Measurements from ENCODE around the gene ADM5. TPM values are rescaled to one million over a fixed set of nuclear protein-coding genes. Genes with fewer than 3 reads are reported as not detected.

ADM5 gene
- total RNA-seq, 2 experiments from 2014 or later = 1.4 to 1.8 TPM

DNA sequence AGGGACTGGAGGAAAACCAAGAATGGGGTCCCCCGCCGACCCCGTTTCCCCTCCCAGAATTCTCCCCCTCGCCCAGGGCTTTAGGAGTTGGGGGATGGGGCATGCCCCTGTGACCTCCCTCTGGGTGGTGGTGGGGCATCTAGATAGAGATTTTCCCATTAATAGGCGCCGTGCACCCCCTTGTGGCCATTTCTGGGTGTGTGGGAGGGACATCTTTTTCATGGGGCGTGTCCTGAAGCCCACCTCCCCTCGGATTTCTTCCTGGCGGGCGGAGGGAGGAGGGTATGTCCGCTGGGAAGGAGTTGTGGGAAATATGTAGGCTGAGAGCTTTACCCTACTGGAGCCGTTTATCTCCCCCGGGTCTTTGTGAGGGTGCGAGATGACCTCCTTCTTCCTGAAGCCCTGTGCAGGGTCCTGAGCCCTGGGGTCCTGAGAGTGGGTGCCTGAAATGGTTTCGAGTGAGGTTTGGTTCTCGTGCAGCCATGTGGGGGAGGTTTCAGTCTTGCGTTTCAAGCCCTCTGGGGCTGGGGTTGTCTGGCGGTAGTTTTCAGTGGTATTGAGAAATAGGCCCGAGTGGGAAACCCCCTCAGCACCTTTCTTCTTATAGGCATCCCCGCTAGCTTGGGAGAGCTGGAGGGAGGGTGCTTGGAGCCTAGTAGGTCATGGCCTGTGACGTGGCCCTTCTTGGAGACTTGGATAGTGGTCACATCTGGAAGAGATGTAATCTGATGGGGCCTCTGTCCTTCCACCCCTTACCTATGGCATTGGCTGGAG lies 11.3 kb upstream of the ADM5 start:
- CTCF ChIA-PET = interaction anchor here (0.6 to 2.1 kb wide), 13 partner anchors 11 to 208 kb away, joined by 3 to 9 read pairs (median 3); partner anchors contain the start of genes ADM5, PTOV1 and RRAS
- Mint-ChIP-seq H3K9me3 (no peaks in the 10 kb centered on the region), H3K27me3 (ENCODE audit: low read depth) (no peaks in the 10 kb centered on the region), H3K27ac (peak overlapping the region; percentile 90), H3K4me1 (ENCODE audit: low read depth) (peaks cover 29% of the 10 kb centered on the region), H3K36me3 (ENCODE audit: low read depth) (peaks cover 16% of the 10 kb centered on the region), H3K4me3 (peak overlapping the region; percentile 91)
- peak; percentile 94 for DNase-seq
- intact Hi-C loops (cut with micrococcal nuclease) = loop anchor here (1.0 to 2.0 kb wide), 7 partner anchors 85 to 347 kb away; partner anchors contain the start of genes AKT1S1, ALDH16A1, FLT3LG and RPS11

GRCh38 chr19:49678985-49679770 lies 10.2 kb upstream of the ADM5 start:
- no peaks in the 10 kb centered on the region for H3K9me3 Mint-ChIP-seq
- peaks cover 29% of the 10 kb centered on the region for H3K4me1 Mint-ChIP-seq (ENCODE audit: low read depth)
- CTCF ChIA-PET = interaction anchor here (0.8 to 2.1 kb wide), 10 partner anchors 10 to 172 kb away, joined by 3 to 9 read pairs (median 4); partner anchors contain the start of genes ADM5, PTOV1 and RRAS
- peaks cover 24% of the 10 kb centered on the region for H3K36me3 Mint-ChIP-seq (ENCODE audit: low read depth)
- peak overlapping the region; percentile 90 for H3K27ac Mint-ChIP-seq
- peak overlapping the region; percentile 91 for H3K4me3 Mint-ChIP-seq
- no peaks in the 10 kb centered on the region for H3K27me3 Mint-ChIP-seq (ENCODE audit: low read depth)
- intact Hi-C loops (cut with micrococcal nuclease) = loop anchor here (1.0 kb wide), 3 partner anchors 86 to 205 kb away; partner anchors contain the start of gene FLT3LG
- DNase-seq = no peak

DNA sequence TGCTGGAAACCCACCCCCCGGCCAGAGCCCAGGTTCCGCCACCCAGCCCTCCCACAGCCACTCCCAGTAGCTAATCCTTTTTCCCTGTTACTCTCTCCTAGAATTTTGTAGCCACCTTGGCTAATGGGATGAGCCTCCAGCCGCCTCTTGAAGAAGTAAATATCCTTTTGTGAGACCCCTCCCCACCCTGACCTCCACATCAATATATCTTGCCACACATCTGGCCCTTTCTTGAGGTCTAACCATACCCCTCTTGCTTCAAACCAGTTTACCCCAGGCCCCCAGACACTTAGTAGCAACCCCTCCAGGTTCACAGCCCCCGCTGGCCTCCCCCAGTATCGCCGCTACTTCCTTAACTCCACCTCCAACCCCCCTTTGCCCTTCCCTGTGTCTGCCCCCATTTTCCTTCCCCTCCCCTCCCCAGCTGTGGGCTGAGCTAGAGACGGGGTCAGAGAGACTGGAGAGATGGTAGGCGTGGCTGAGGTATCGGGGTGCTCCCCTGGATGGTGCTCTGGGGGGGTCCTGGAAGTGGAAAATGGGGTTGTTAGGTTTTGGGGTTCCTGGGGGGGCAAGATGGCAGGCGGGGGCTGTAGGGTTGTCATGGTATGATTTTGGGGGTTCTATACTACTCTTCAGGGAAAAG lies 9.5 kb upstream of the ADM5 start:
- Mint-ChIP-seq H3K27ac (no peak overlapping the region), H3K4me3 (peak overlapping the region; percentile 14), H3K36me3 (ENCODE audit: low read depth) (peaks cover 27% of the 10 kb centered on the region), H3K27me3 (ENCODE audit: low read depth) (no peaks in the 10 kb centered on the region), H3K4me1 (ENCODE audit: low read depth) (peaks cover 29% of the 10 kb centered on the region), H3K9me3 (no peaks in the 10 kb centered on the region)
- intact Hi-C loops (cut with micrococcal nuclease) = loop anchor here (1.0 kb wide), 1 partner anchor 110 kb away; no protein-coding TSS in a partner anchor
- CTCF ChIA-PET = interaction anchor here (0.6 to 1.9 kb wide), 7 partner anchors 9 to 207 kb away, joined by 3 to 9 read pairs (median 3); partner anchors contain the start of genes ADM5 and PTOV1
- no peak for DNase-seq

- no peaks in the 10 kb centered on the region for H3K9me3 Mint-ChIP-seq
- peak overlapping the region; percentile 14 for H3K4me3 Mint-ChIP-seq
- peaks cover 31% of the 10 kb centered on the region for H3K36me3 Mint-ChIP-seq (ENCODE audit: low read depth)
- H3K27ac Mint-ChIP-seq = no peak overlapping the region
- no peaks in the 10 kb centered on the region for H3K27me3 Mint-ChIP-seq (ENCODE audit: low read depth)
- H3K4me1 Mint-ChIP-seq (ENCODE audit: low read depth) = peaks cover 32% of the 10 kb centered on the region
- CTCF ChIA-PET = interaction anchor here (0.5 to 1.3 kb wide), 17 partner anchors 11 to 302 kb away, joined by 3 to 5 read pairs (median 3); partner anchors contain the start of gene RRAS
- intact Hi-C loops (cut with micrococcal nuclease) = loop anchor here (1.0 kb wide), 1 partner anchor 110 kb away; no protein-coding TSS in a partner anchor
- peak; percentile 96 for DNase-seq
These were observed 8.7 kb upstream of the ADM5 start for GRCh38 chr19:49680421-49681351.

GRCh38 chr19:49681830-49682229 lies 7.6 kb upstream of the ADM5 start:
- CTCF ChIA-PET = interaction anchor here (0.6 to 1.3 kb wide), 5 partner anchors 9 to 177 kb away, joined by 3 to 4 read pairs (median 3); no protein-coding TSS in a partner anchor
- intact Hi-C loops (cut with micrococcal nuclease) = no loop called here
- Mint-ChIP-seq H3K27ac (no peak overlapping the region), H3K4me1 (ENCODE audit: low read depth) (peaks cover 33% of the 10 kb centered on the region), H3K36me3 (ENCODE audit: low read depth) (peaks cover 33% of the 10 kb centered on the region), H3K9me3 (no peaks in the 10 kb centered on the region), H3K4me3 (no peak overlapping the region), H3K27me3 (ENCODE audit: low read depth) (no peaks in the 10 kb centered on the region)
- DNase-seq = no peak

DNA sequence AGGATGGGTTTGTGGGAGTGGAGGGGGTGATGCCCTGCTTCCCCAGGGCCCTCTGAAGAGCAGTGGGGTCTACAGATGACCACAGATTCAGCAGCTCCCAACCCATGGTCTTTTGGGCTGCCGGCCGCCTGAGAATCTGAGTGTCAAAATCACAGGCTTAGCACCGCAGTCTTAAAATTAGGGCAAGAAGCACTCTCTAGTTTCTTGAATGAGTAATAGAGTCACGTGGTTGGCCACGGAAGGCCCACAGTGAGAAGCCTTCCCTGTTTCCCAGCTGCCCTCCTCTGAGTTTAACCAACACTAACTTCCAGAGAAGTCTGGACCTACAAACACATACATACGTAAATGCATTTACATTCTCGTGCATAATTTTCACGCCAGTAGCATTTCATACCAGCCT lies 7.1 kb upstream of the ADM5 start:
- CTCF ChIA-PET = interaction anchor here (0.8 kb wide), 1 partner anchor 10 kb away, joined by 4 read pairs; no protein-coding TSS in a partner anchor
- no peak overlapping the region for H3K27ac Mint-ChIP-seq
- no peak overlapping the region for H3K4me3 Mint-ChIP-seq
- H3K36me3 Mint-ChIP-seq (ENCODE audit: low read depth) = peaks cover 32% of the 10 kb centered on the region
- no peaks in the 10 kb centered on the region for H3K27me3 Mint-ChIP-seq (ENCODE audit: low read depth)
- H3K4me1 Mint-ChIP-seq (ENCODE audit: low read depth) = peaks cover 33% of the 10 kb centered on the region
- intact Hi-C loops (cut with micrococcal nuclease) = no loop called here
- H3K9me3 Mint-ChIP-seq = no peaks in the 10 kb centered on the region
- DNase-seq = no peak

GRCh38 chr19:49683814-49684250 lies 5.6 kb upstream of the ADM5 start:
- Mint-ChIP-seq H3K9me3 (no peaks in the 10 kb centered on the region), H3K27me3 (ENCODE audit: low read depth) (no peaks in the 10 kb centered on the region), H3K4me3 (no peak overlapping the region), H3K27ac (no peak overlapping the region), H3K4me1 (ENCODE audit: low read depth) (peaks cover 36% of the 10 kb centered on the region), H3K36me3 (ENCODE audit: low read depth) (peaks cover 35% of the 10 kb centered on the region)
- CTCF ChIA-PET = interaction anchor here (1.1 kb wide), 1 partner anchor 137 kb away, joined by 4 read pairs; no protein-coding TSS in a partner anchor
- DNase-seq = no peak
- intact Hi-C loops (cut with micrococcal nuclease) = no loop called here

DNA sequence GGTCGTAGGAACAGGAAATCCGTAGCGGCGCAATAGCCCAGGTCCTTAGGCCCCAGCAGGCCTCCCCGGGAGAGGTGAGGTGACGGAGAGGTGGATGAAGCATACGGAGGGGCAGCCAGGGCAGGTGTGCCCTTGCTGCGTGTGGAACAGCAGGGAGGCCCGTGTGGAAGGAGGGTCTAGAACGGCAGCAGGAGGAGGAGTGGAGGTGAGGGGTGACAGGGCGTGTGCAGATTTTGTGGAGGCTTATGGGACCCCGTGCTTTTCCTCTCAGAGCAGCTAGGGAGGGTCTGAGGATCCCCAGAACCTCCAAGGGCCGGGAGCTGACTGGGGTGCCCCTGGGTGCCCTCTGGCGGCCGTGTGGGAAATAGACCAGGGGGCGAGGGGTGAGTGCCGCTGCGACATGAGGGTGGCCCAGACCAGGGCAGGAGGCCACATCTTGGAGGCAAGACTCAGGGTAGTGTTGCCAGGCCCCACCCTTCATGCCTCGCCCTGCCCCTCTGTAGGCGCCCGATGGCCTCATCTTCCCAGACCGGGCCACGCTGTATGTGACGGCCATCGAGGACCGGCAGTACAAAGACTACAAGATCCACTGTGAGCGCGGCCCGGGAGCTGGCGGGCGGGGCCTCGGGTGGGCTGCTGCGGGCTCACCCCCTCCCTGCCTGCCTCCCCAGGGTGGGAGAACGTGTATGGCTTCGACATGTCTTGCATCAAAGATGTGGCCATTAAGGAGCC lies 5.0 kb upstream of the ADM5 start:
- peaks cover 34% of the 10 kb centered on the region for H3K4me1 Mint-ChIP-seq (ENCODE audit: low read depth)
- DNase-seq = no peak
- intact Hi-C loops (cut with micrococcal nuclease) = no loop called here
- peaks cover 35% of the 10 kb centered on the region for H3K36me3 Mint-ChIP-seq (ENCODE audit: low read depth)
- no peak overlapping the region for H3K27ac Mint-ChIP-seq
- CTCF ChIA-PET = interaction anchor here (1.1 kb wide), 1 partner anchor 138 kb away, joined by 4 read pairs; no protein-coding TSS in a partner anchor
- no peaks in the 10 kb centered on the region for H3K27me3 Mint-ChIP-seq (ENCODE audit: low read depth)
- H3K4me3 Mint-ChIP-seq = no peak overlapping the region
- no peaks in the 10 kb centered on the region for H3K9me3 Mint-ChIP-seq

DNA sequence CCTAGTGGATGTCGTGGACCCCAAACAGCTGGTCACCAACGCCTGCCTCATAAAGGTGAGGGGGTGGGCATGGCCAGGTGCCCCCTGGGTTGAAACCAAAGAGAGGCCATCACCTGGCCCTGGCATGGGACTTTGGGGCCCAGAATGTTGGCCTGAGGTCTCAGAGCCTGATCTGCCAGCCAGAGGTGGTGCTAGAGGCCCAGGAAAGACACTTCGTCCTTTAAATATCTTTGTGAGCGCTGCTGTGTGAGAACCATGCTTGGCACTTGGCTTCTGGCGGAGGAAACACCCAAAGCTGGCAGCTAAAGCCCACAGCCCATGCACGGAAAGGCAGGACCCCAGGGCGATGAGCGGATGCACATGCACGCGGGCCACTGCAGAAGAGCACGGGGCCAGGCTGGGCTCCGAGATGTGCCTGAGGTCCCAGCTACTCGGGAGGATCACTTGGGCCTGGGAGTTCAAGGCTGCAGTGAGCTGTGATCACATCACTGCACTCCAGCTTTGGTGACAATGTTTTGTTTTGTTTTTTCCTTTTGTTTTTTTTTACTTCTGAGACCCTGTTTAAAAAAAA lies 4.3 kb upstream of the ADM5 start:
- peaks cover 37% of the 10 kb centered on the region for H3K36me3 Mint-ChIP-seq (ENCODE audit: low read depth)
- H3K4me1 Mint-ChIP-seq (ENCODE audit: low read depth) = peaks cover 32% of the 10 kb centered on the region

GRCh38 chr19:49685845-49686332 lies 3.5 kb upstream of the ADM5 start:
- H3K4me1 Mint-ChIP-seq (ENCODE audit: low read depth) = peaks cover 33% of the 10 kb centered on the region
- DNase-seq = no peak
- CTCF ChIA-PET = interaction anchor here (1.0 kb wide), 1 partner anchor 13 kb away, joined by 3 read pairs; no protein-coding TSS in a partner anchor
- H3K27ac Mint-ChIP-seq = no peak overlapping the region
- peaks cover 38% of the 10 kb centered on the region for H3K36me3 Mint-ChIP-seq (ENCODE audit: low read depth)
- peaks cover 7% of the 10 kb centered on the region for H3K27me3 Mint-ChIP-seq (ENCODE audit: low read depth)
- H3K9me3 Mint-ChIP-seq = no peaks in the 10 kb centered on the region
- intact Hi-C loops (cut with micrococcal nuclease) = no loop called here
- no peak overlapping the region for H3K4me3 Mint-ChIP-seq

More for the DNA sequence above, 4.3 kb upstream of the ADM5 start:
- Mint-ChIP-seq H3K27me3 (ENCODE audit: low read depth) (no peaks in the 10 kb centered on the region), H3K4me3 (no peak overlapping the region), H3K27ac (no peak overlapping the region), H3K9me3 (no peaks in the 10 kb centered on the region)
- CTCF ChIA-PET = interaction anchor here (1.0 kb wide), 1 partner anchor 13 kb away, joined by 3 read pairs; no protein-coding TSS in a partner anchor
- intact Hi-C loops (cut with micrococcal nuclease) = no loop called here
- no peak for DNase-seq

Data from activated naive CD4-positive, alpha-beta T cell treated with anti-CD3 and anti-CD28 coated beads for 36 hours (primary cell).